GM18858 (cell line): ENCODE data around the gene ELL2.

ENCODE experiments used
- ATAC-seq: cut with Tn5 transposase; IDR thresholded peaks from one replicate; pipeline ENCODE4 v1.9.1; 2021; ENCODE audit not compliant: unreplicated experiment

Gene ELL2

GRCh38 chr5:95961617-95962474 lies at the start of gene ELL2:
Gene ELL2 (minus strand): TSS chr5:95961851. CDS start chr5:95961721, 130 bp downstream.
- peak; percentile 89 for ATAC-seq

- no peak for ATAC-seq
Observed at GRCh38 chr5:96008987-96009647, 47.5 kb upstream of the ELL2 start.

GRCh38 chr5:96008487-96008886 lies 46.8 kb upstream of the ELL2 start:
- no peak for ATAC-seq

GRCh38 chr5:96007051-96007450 lies 45.4 kb upstream of the ELL2 start:
- ATAC-seq: no peak

- ATAC-seq: no peak
Observed at GRCh38 chr5:96006291-96006690, 44.6 kb upstream of the ELL2 start.

- no peak for ATAC-seq
Observed at GRCh38 chr5:96004754-96005153, 43.1 kb upstream of the ELL2 start.

- ATAC-seq: no peak
Observed at GRCh38 chr5:96004087-96004486, 42.4 kb upstream of the ELL2 start.

- ATAC-seq: no peak
Observed at GRCh38 chr5:96001262-96001661, 39.6 kb upstream of the ELL2 start.

- no peak for ATAC-seq
Observed at GRCh38 chr5:96000308-96000707, 38.7 kb upstream of the ELL2 start.

- no peak for ATAC-seq
Observed at GRCh38 chr5:95996904-95997723, 35.5 kb upstream of the ELL2 start.

- no peak for ATAC-seq
Observed at GRCh38 chr5:95995962-95996489, 34.4 kb upstream of the ELL2 start.

- ATAC-seq: no peak
Observed at GRCh38 chr5:95993776-95994175, 32.1 kb upstream of the ELL2 start.

GRCh38 chr5:95993266-95993665 lies 31.6 kb upstream of the ELL2 start:
- no peak for ATAC-seq

- no peak for ATAC-seq
Observed at GRCh38 chr5:95989283-95990048, 27.8 kb upstream of the ELL2 start.

- no peak for ATAC-seq
Observed at GRCh38 chr5:95988877-95989276, 27.2 kb upstream of the ELL2 start.

GRCh38 chr5:95988094-95988493 lies 26.4 kb upstream of the ELL2 start:
- ATAC-seq: no peak

- ATAC-seq: no peak
Observed at GRCh38 chr5:95986937-95987520, 25.4 kb upstream of the ELL2 start.

GRCh38 chr5:95986001-95986400 lies 24.4 kb upstream of the ELL2 start:
- ATAC-seq: no peak

- no peak for ATAC-seq
Observed at GRCh38 chr5:95985249-95985648, 23.6 kb upstream of the ELL2 start.

- ATAC-seq: no peak
Observed at GRCh38 chr5:95984287-95984938, 22.8 kb upstream of the ELL2 start.
